ENCODE results near the gene NT5C2. TPM values are rescaled to one million over a fixed set of nuclear protein-coding genes. Genes with fewer than 3 reads are reported as not detected.

The NT5C2 gene
- total and polyA plus RNA-seq, 2 donors (not counting 3 experiments of a cell fraction or from before 2014, with no cell fraction given) = 47.2 to 69.9 TPM

DNA sequence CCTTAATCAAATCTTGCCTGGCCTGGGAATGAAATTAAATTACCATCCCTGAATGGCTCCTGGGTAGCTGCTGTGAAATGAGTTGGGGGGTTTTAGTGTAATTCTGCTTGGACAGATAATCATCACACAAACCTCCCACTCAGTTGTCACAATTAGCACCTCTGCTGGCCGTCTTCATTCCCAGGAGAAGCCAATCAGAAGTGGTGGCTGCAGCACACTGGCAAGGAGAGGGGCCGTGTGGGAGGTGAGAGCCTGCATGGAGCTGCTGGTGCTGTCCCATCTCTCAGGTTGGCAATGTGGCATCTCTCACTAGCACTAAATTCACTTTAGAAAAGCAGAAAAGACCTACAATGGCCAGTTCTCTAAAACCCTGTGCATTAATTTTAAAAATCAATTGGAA, 92.5 kb downstream of the NT5C2 start:
- TF ChIP-seq POLR2A (IDR thresholded peaks at IDR 0.05; ENCODE audit: low read depth, low read length) (no peak), MYC (IDR thresholded peaks at IDR 0.05; ENCODE audit: low read depth, low read length) (no peak), GATA2 (IDR thresholded peaks at IDR 0.05; ENCODE audit: insufficient read depth, insufficient read length, low read depth, low read length) (no peak), EZH2 (IDR thresholded peaks at IDR 0.05; ENCODE audit: borderline replicate concordance, low read depth, low read length, severe bottlenecking) (no peak), POLR2AphosphoS5 (IDR thresholded peaks at IDR 0.05; ENCODE audit: insufficient read depth, low read depth, low read length) (no peak), JUN (IDR thresholded peaks at IDR 0.05; ENCODE audit: borderline replicate concordance, insufficient read depth, insufficient read length, low read depth) (no peak), FOS (IDR thresholded peaks at IDR 0.05; ENCODE audit: borderline replicate concordance, insufficient read depth, low read length) (no peak)
- TF ChIP-seq, protein P1, sequence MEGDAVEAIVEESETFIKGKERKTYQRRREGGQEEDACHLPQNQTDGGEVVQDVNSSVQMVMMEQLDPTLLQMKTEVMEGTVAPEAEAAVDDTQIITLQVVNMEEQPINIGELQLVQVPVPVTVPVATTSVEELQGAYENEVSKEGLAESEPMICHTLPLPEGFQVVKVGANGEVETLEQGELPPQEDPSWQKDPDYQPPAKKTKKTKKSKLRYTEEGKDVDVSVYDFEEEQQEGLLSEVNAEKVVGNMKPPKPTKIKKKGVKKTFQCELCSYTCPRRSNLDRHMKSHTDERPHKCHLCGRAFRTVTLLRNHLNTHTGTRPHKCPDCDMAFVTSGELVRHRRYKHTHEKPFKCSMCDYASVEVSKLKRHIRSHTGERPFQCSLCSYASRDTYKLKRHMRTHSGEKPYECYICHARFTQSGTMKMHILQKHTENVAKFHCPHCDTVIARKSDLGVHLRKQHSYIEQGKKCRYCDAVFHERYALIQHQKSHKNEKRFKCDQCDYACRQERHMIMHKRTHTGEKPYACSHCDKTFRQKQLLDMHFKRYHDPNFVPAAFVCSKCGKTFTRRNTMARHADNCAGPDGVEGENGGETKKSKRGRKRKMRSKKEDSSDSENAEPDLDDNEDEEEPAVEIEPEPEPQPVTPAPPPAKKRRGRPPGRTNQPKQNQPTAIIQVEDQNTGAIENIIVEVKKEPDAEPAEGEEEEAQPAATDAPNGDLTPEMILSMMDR (IDR thresholded peaks at IDR 0.05; ENCODE audit: extremely low read depth in 1 of 2, insufficient read depth in 1 of 2, low read depth in 1 of 2, low read length in 2 of 2) = no peak
- TF ChIP-seq, protein P2, sequence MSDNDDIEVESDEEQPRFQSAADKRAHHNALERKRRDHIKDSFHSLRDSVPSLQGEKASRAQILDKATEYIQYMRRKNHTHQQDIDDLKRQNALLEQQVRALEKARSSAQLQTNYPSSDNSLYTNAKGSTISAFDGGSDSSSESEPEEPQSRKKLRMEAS (IDR thresholded peaks at IDR 0.05; ENCODE audit: insufficient read depth, insufficient read length) = no peak
- H3K4me2 ChIP-seq (ENCODE audit: insufficient read depth, low read length) = no peak overlapping the region
- H3K27ac ChIP-seq (ENCODE audit: insufficient read depth, low read depth, low read length) = no peak overlapping the region
- H3K9me1 ChIP-seq (replicated peaks; ENCODE audit: control insufficient read depth, extremely low read depth, insufficient read depth, low read length) = no peaks in the 10 kb centered on the region
- H3K4me1 ChIP-seq (ENCODE audit: control insufficient read depth, extremely low read depth, insufficient read depth, low read length) = no peaks in the 10 kb centered on the region
- peaks cover 10 to 34% of the 10 kb centered on the region in 2 experiments for H3K36me3 ChIP-seq (ENCODE audit: control insufficient read depth in 2 of 2, extremely low read depth in 1 of 2, insufficient read depth in 2 of 2, low read length in 2 of 2)
- no peaks in the 10 kb centered on the region for H4K20me1 ChIP-seq (replicated peaks; ENCODE audit: control insufficient read depth, extremely low read depth, insufficient read depth, low read length)
- CTCF ChIA-PET = interaction anchor here (1.3 to 9.7 kb wide), 3 partner anchors 10 to 143 kb away, joined by 3 to 87 read pairs (median 9); no protein-coding TSS in a partner anchor
- no peak overlapping the region for H3K9ac ChIP-seq (replicated peaks; ENCODE audit: extremely low read depth, insufficient read depth, low read length)
- H3K9me3 ChIP-seq (replicated peaks; ENCODE audit: control insufficient read depth, insufficient read depth, low read length) = no peaks in the 10 kb centered on the region
- FAIRE-seq (peak; percentile 12), DNase-seq (ENCODE audit: low read depth, low spot score) (no peak)
- dilution Hi-C loops (cut with MboI; ENCODE audit: extremely low pct_ligation_motif_present, low sequenced_read_pairs) (no loop called here), intact Hi-C loops (cut with micrococcal nuclease) (no loop called here)
- H3K79me2 ChIP-seq (ENCODE audit: control insufficient read depth, insufficient read depth, low read length) = no peaks in the 10 kb centered on the region
- H3K27me3 ChIP-seq (ENCODE audit: control insufficient read depth in 2 of 2, insufficient read depth in 2 of 2, low read length in 2 of 2) = no peaks in the 10 kb centered on the region
- H2AFZ ChIP-seq (ENCODE audit: low read depth, low read length) = no peak overlapping the region
- BruUV-seq (replicated peaks) = no TSS peak
- H3K4me3 ChIP-seq (replicated peaks in 1 of 3; ENCODE audit: insufficient read depth in 1 of 3, low read depth in 1 of 3, low read length in 3 of 3) = no peak overlapping the region
- POLR2A ChIA-PET = no interaction called here

All from endothelial cell of umbilical vein (primary cell).